Osteocyte (in vitro differentiated cells): ENCODE data around the gene DDAH1. TPM values are rescaled to one million over a fixed set of nuclear protein-coding genes. Genes with fewer than 3 reads are reported as not detected.
A peak's percentile ranks its signal among the peaks of the same experiment; 100 is the strongest.
"Not testable (repeated sequence)": the region's sequence is repeated elsewhere in the genome, so short reads cannot be mapped to it uniquely, and the experiment has no call there.

ENCODE experiments used
- DNase-seq: peaks from one replicate; pipeline ENCODE4 v3.0.0; 2021; ENCODE audit warnings: mixed read lengths; ENCODE audit not compliant: unreplicated experiment; ENCODE audit errors: extremely low spot score
- H3K27ac Mint-ChIP-seq: one replicate; pipeline ENCODE4 v1.8.0; 2021; ENCODE audit warnings: mild to moderate bottlenecking, mixed read lengths; ENCODE audit not compliant: unreplicated experiment
- H3K27me3 Mint-ChIP-seq: one replicate; pipeline ENCODE4 v1.8.0; 2021; ENCODE audit warnings: mixed read lengths; ENCODE audit not compliant: unreplicated experiment
- H3K36me3 Mint-ChIP-seq: one replicate; pipeline ENCODE4 v1.8.0; 2021; ENCODE audit warnings: mixed read lengths; ENCODE audit not compliant: unreplicated experiment
- H3K4me1 Mint-ChIP-seq: one replicate; pipeline ENCODE4 v1.8.0; 2021; ENCODE audit warnings: mixed read lengths; ENCODE audit not compliant: unreplicated experiment
- H3K4me3 Mint-ChIP-seq: one replicate; pipeline ENCODE4 v1.8.0; 2021; ENCODE audit warnings: mild to moderate bottlenecking, moderate library complexity, mixed read lengths; ENCODE audit not compliant: unreplicated experiment
- H3K9me3 Mint-ChIP-seq: one replicate; pipeline ENCODE4 v1.8.0; 2021; ENCODE audit warnings: mixed read lengths; ENCODE audit not compliant: unreplicated experiment
- CTCF ChIP-seq: fragments of 200-600 bp; sonication (generic); IDR thresholded peaks from 2 replicates; pipeline ENCODE4 v1.5.0; 2021; ENCODE audit warnings: antibody characterized with exemption, mild to moderate bottlenecking, moderate library complexity
- total RNA-seq: library from RNA; stranded (reverse); gene quantifications from 2 replicates; pipeline ENCODE4 v1.2.1, GENCODE V29; 2021

The DDAH1 gene
- total RNA-seq, 1 donor from 2014 or later, result 46.8 TPM

DNA sequence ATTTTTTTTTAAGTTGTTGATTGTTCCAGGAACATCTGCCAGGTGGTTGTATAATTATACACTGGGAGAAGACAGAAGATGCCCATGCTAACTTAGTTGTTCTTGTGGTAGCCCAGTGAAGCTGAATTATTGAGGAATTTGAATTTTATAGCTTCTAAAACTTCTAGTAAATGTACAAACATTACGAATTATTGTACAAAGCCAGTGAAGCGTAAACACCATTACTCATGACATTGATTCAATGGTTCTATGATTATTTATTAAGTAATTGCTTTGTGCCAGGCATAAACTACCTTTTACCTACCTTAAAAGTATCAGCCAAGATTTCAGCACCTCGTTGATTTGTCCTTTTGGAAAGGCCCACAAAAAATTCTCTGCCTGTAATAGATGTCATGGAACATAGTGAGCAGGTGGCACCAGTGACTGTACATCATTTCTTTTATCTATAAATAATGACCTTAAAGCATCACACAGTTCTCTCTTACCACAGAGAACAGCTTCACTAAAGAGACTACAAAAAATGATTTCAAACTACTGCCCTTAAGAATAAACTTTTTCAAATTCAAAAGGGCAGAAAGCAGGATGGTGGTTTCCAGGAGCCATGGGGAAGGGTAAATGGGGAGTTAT lies 113.6 kb downstream of the DDAH1 start:
- peak overlapping the region; percentile 58 for H3K27ac Mint-ChIP-seq
- no peak for TF ChIP-seq CTCF
- no peaks in the 10 kb centered on the region for H3K27me3 Mint-ChIP-seq
- no peak overlapping the region for H3K4me3 Mint-ChIP-seq
- DNase-seq, result no peak
- H3K4me1 Mint-ChIP-seq, result peaks cover 43% of the 10 kb centered on the region
- H3K9me3 Mint-ChIP-seq, result peaks cover 3% of the 10 kb centered on the region
- peaks cover 35% of the 10 kb centered on the region for H3K36me3 Mint-ChIP-seq

- DNase-seq, result no peak
- Mint-ChIP-seq H3K9me3 (peaks cover 3% of the 10 kb centered on the region), H3K36me3 (peaks cover 35% of the 10 kb centered on the region), H3K4me1 (peaks cover 29% of the 10 kb centered on the region), H3K27me3 (no peaks in the 10 kb centered on the region), H3K4me3 (no peak overlapping the region), H3K27ac (no peak overlapping the region)
- no peak for TF ChIP-seq CTCF
These were observed 115.7 kb downstream of the DDAH1 start for GRCh38 chr1:85349224-85349623.

DNA sequence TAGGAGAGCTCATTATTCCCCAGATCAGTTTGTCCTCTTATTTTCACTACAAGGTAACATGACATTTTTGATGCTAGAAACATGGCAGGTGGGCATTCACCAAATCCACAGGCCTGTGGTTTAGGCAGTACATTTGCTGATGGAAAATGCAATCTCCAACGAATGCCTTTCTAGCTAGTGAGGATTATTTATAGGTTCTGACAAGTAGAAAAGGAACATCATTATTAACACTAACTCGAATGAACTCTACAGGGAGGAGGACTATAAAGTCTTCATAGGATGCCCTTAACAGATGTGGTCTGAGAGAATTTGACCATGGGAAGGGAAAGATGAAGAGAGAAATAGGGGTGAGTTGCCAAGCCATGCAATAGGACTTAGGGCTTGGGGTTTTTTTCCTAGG lies 117.1 kb downstream of the DDAH1 start:
- TF ChIP-seq CTCF, result no peak
- no peak for DNase-seq

GRCh38 chr1:85347275-85347674 lies 117.7 kb downstream of the DDAH1 start:
- not testable (repeated sequence) for H3K27ac Mint-ChIP-seq, DNase-seq, H3K27me3 Mint-ChIP-seq, H3K4me3 Mint-ChIP-seq, H3K9me3 Mint-ChIP-seq
- Mint-ChIP-seq H3K36me3 (peaks cover 31% of the 10 kb centered on the region), H3K4me1 (peaks cover 33% of the 10 kb centered on the region)

More for the DNA sequence above, 117.1 kb downstream of the DDAH1 start:
- Mint-ChIP-seq H3K27ac (no peak overlapping the region), H3K9me3 (peaks cover 3% of the 10 kb centered on the region), H3K4me3 (no peak overlapping the region), H3K27me3 (no peaks in the 10 kb centered on the region), H3K36me3 (peaks cover 31% of the 10 kb centered on the region), H3K4me1 (peaks cover 33% of the 10 kb centered on the region)

DNA sequence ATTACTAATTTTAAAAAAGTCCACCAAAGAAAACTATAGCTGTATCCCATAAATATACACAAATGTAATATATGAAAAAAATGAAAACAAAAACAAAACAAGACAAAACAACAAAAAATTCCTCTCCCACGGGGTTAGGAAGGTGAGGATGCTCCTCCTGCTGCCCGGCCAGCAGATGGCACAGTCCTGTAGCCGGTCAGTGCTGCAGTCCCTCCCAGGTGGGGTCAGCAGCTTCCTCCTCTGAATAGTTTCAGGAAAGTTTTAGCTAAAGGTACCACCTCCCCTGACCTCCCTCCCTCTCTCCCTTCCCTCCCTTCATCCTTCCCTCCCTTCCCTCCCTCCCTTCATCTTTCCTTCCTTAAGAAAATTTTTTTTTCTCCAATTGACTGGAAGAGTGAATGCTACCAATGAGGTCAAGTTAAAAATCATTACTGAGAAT lies 120.7 kb downstream of the DDAH1 start:
- H3K4me3 Mint-ChIP-seq, result peak overlapping the region; percentile 39
- H3K36me3 Mint-ChIP-seq, result peaks cover 24% of the 10 kb centered on the region
- H3K27me3 Mint-ChIP-seq, result no peaks in the 10 kb centered on the region
- peaks cover 3% of the 10 kb centered on the region for H3K9me3 Mint-ChIP-seq
- peaks cover 55% of the 10 kb centered on the region for H3K4me1 Mint-ChIP-seq
- no peak for DNase-seq
- TF ChIP-seq CTCF, result peak; percentile 72
- H3K27ac Mint-ChIP-seq, result peak overlapping the region; percentile 84
